SU-DHL-6 (cell line): ENCODE data around the gene RPS6KA5.

Source experiments
- CTCF ChIP-seq: fragments of 200-600 bp; sonication (generic); IDR thresholded peaks from one replicate; pipeline ENCODE4 v1.5.1; 2017; ENCODE audit warnings: antibody characterized with exemption, mild to moderate bottlenecking, low read length, moderate library complexity; ENCODE audit not compliant: insufficient read depth, poor library complexity, severe bottlenecking
- EZH2phosphoT487 ChIP-seq: fragments of 200-600 bp; sonication (generic), shearing (Covaris generic); conservative IDR thresholded peaks from 2 replicates; pipeline ENCODE4 v1.6.1; 2018; ENCODE audit warnings: mild to moderate bottlenecking, antibody characterized with exemption, low read length, moderate library complexity, mixed read lengths

DNA sequence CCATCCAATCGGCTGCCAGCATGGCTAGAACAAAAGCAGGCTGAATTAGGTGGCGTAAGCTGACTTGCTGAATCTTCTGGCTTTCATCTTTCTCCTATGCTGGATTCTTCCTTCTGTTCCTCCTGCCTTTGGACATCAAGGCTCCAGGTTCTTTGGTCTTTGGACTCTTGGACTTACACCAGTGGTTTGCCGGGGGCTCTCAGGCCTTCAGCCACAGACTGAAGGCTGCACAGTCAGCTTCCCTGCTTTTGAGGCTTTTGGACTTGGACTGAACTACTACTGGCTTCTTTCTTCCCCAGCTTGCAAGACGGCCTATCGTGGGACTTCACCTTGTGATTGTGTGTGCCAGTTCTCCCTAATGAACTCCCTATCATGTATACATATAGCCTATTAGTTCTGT, 42.0 kb downstream of the RPS6KA5 start:
- TF ChIP-seq CTCF (no peak), EZH2phosphoT487 (no peak)
